NCI-H82 (cell line): ENCODE data around the gene KREMEN1.

Experiments
- DNase-seq: peaks from one replicate; lab custom pipeline; 2025; lab: John Stamatoyannopoulos, UW

The KREMEN1 gene

GRCh38 chr22:29207562-29208501, 135.0 kb downstream of the KREMEN1 start:
- DNase-seq = no peak

DNA sequence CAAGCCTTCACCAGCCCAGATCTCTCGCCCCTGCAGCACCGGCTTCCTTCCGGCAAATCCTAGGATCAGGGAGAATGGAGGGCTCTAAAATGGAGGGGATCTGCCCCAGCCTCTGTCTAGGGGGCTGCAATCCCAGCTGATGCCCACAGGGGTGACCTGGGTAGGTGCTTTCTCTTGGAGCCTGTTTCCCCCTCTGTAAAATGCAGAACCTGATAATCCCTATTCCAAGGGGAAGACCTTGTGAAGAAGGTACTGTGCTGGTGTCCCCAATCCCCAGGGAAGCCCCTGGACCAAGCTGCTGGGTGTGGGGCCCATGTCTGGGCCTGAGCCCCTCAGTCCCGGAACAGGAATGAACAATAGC, 135.6 kb downstream of the KREMEN1 start:
- DNase-seq = peak; percentile 9

GRCh38 chr22:29208879-29209623, 136.2 kb downstream of the KREMEN1 start:
- DNase-seq = no peak

DNA sequence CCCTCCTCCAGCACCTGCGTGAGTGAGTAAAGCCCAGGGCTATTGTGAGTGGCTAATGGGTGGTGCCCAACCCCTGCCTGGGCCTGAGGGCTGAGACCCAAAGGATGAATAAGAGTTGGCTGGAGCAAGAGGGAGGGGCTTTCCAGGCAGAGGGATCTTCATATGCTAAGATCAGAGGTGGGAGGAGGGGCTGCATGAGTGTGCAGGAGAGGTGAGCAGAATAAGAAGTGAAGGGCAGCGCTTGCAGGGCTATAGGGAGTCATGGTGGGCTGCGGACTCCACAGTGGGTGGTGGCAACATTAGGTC, 136.7 kb downstream of the KREMEN1 start:
- no peak for DNase-seq

DNA sequence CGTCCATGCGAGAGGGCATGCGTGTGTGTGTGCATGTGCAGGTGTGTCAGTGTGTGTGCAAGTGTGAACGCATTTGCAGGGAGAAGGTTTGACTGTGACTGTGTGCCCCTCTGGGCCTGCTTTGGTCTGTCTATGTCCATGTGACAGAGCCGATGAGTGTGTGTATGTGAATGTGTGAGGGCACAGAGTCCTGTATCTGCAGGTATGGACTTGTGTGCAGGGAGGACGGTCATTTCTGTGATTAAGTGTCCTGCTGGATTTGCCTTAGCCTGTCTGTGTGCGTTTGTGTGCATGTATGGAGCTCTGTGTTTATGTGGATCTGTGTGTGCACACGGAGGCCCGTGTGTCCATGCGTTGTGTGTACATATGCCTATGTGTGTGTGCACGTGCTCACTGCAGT, 138.2 kb downstream of the KREMEN1 start:
- no peak for DNase-seq

GRCh38 chr22:29211466-29211865, 138.6 kb downstream of the KREMEN1 start:
- no peak for DNase-seq

DNA sequence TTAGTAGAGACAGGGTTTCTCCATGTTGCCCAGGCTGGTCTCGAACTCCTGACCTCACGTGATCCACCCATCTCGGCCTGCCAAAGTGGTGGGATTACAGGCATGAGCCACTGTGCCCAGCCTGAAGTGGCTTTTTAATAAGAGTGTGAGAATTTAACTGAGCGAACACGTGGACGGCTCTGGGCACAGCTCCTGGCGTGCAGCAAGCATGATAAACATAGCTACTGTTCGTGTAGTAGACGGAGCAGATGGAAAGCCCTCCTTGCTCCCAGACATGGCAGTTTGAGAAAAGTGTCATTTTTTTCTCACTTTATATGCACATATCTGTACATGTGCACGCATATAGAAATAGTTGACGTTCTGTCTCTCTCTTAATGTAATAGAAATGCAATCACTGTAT, 139.9 kb downstream of the KREMEN1 start:
- no peak for DNase-seq

DNA sequence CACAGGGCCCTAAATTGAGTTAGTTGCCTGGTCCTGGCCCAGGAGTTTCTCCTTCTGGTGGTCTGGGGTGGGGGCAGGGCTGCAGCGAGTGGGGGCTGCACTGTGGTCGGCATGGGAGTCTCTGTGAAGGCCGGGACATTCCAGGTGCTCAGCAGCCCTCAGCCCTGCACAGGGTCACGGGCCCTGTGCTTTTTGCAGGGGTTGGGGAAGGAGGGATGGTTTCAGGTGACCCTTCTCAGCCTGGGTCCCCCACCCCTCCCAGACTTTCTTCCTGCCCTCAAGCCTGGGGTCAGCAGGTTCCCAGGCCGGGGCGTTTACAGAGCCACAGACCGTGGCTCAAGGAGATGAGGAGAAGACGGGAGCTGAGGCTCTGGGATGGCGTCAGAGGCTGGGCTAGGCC, 140.7 kb downstream of the KREMEN1 start:
- no peak for DNase-seq

DNA sequence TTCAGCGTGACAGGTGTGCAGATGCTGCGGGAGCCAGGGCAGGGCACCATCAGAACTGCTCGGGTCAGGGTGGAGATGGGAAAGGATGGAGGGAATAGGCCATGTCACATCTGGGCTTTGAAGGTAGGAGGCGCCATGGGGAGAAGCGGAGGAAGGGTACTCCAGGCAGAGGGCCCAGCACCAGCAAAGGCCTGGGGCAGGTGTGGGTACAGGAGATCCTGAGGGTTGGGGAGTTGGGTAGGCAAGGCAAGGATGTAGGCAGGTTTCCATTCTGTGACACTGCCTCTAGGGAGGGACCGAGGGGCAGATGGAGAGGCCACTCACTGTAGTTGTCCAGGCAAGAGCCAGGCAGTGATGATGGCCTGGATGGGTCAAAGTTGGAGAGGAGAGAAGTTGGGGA, 141.4 kb downstream of the KREMEN1 start:
- no peak for DNase-seq

GRCh38 chr22:29215012-29215860, 142.4 kb downstream of the KREMEN1 start:
- DNase-seq = no peak

DNA sequence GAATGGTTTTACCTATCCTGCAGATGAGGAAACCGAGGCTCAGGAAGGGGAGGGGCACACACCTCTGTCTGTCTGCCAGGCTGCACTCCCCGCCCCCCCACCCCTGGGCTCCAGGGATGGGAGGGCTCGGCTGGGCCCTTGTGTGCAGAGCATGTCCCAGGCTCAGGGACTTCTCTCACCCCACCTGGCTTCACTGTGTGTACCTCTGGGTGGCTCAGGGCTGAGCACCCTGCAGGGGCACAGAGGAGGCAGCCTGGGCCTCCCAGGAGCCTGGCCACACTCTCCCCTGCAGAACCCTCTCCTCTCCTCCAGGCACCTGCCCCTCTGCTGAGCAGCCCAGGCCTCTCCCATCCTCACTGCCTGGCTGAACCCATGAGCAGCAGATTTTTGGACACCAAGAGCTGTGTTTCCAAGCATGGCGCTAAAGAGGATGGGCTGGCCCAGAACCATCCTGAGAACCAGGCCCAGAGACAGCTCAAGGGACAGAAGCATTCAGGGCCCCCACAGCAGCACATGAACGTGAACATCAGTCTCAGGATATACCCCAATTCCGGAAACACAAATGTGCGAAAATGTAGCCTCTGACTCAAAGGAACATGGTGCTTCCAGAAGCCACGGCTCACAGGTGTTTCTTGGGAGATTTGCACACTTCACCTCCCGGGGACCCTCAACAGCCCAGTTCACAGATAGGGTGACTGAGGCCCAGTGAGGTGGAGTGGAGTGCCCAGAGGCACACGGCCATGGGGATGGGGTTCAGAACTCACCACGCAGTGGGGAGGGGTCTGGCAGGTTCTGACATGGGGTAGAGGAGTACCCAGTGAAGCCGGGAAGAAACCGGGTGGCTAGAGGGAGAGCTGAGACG, 143.4 kb downstream of the KREMEN1 start:
- DNase-seq = no peak

DNA sequence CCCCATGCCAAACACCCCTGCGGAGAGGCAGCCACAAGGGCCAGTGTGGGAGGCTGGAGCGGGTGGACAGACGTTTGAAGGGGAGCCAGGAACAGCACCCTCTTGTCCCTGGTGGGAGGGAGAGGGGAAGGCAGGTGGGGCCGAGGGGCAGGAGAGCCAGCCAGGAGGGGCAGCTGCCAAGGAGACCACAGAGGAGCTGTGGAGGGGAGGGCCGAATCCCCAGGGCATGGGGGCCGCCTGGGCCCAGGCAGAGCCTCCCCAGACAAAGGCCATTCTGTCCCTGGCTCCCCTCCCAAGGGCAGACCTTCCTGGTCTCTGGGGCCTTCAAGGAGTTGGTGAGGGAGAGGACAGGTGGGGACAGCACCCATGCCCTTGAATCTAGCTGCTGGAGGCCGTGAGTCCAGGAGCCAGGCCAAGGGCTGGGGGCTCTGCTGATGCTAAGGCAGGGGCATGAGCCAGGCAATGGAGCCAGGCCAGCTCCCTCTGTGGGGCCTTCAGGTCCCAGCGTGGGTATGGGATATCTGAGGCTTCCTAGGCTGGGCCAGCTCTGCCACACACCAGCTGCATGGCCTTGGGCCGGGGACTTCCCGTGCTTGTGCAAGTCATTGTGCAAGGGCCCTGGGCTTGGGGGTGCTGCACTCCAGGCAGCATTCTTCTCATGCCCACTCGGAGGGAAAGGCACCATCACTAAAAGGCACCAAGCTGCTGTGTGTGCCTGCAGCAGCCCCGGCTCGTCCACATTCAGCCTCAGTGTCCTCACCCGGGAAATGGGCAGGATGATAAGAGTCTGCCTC, 144.2 kb downstream of the KREMEN1 start:
- no peak for DNase-seq
